RWPE1 (cell line): ENCODE measurements around the gene HASPIN.

Source experiments
- CTCF ChIA-PET: fragments of 350-600 bp; sonication (Branson Sonifier 250); formaldehyde crosslinking; extraction: SDS; loops from one replicate; lab custom pipeline; 2021; lab: Yijun Ruan, JAX
- POLR2A ChIA-PET: fragments of 400-600 bp; formaldehyde crosslinking; extraction: SDS; loops from one replicate; lab custom pipeline; 2020; ENCODE audit warnings: antibody characterized with exemption; ENCODE audit not compliant: low non-redundant PET; lab: Yijun Ruan, JAX
- DNase-seq: peaks from one replicate; pipeline ENCODE4 v3.0.0; 2012; ENCODE audit warnings: low spot score
- H3K27ac ChIP-seq: fragments of 450-650 bp; 2 replicates; pipeline ENCODE4 v1.5.1; 2017
- TF ChIP-seq, protein P1 (sequence below): fragments of 450-650 bp; conservative IDR thresholded peaks from 2 replicates; pipeline ENCODE4 v1.5.1; 2017; ENCODE audit warnings: low read depth, mild to moderate bottlenecking

Gene HASPIN

DNA sequence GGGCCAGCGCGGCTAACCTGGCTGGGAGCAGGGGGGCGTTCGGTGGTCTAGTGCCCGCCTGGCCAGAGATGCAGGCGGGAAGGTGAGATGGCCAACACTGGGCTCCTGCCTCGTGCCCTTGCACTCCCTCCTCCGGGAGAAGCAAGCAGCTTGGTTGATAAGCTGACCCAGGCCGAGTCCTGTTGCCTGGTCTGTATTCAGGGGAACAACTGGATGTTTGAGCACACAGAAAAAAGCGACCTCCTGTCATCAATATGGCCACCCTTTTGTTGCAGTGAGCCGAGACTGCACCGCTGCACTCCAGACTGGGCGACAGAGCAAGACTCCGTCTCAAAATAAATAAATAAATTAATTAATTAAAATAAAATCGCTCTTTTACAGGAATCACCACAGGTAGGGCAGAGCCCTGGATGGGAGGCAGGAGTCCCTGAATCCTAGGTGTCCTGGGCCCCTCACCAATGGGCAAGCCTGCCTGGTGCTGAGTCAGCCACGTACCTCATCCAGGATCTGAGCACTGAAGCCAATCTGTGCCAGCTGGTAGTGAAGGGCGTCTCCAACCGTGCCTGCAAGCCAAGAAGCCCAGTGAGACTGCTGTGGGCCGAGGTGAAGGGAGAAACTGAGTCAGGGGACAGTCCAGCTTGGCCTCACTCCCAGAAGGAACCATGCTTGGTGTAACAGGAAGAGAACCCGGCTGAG lies 31.8 kb downstream of the HASPIN start:
- TF ChIP-seq, protein P1, sequence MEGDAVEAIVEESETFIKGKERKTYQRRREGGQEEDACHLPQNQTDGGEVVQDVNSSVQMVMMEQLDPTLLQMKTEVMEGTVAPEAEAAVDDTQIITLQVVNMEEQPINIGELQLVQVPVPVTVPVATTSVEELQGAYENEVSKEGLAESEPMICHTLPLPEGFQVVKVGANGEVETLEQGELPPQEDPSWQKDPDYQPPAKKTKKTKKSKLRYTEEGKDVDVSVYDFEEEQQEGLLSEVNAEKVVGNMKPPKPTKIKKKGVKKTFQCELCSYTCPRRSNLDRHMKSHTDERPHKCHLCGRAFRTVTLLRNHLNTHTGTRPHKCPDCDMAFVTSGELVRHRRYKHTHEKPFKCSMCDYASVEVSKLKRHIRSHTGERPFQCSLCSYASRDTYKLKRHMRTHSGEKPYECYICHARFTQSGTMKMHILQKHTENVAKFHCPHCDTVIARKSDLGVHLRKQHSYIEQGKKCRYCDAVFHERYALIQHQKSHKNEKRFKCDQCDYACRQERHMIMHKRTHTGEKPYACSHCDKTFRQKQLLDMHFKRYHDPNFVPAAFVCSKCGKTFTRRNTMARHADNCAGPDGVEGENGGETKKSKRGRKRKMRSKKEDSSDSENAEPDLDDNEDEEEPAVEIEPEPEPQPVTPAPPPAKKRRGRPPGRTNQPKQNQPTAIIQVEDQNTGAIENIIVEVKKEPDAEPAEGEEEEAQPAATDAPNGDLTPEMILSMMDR = no peak
- ChIA-PET CTCF (interaction anchor here (0.7 to 1.3 kb wide), 2 partner anchors 18 to 73 kb away, joined by 3 to 6 read pairs; no protein-coding TSS in a partner anchor), POLR2A (interaction anchor here (0.6 kb wide), 2 partner anchors 62 to 119 kb away, joined by 3 to 6 read pairs; partner anchors contain the start of gene SHPK)
- no peak for DNase-seq
- no peak overlapping the region for H3K27ac ChIP-seq

DNA sequence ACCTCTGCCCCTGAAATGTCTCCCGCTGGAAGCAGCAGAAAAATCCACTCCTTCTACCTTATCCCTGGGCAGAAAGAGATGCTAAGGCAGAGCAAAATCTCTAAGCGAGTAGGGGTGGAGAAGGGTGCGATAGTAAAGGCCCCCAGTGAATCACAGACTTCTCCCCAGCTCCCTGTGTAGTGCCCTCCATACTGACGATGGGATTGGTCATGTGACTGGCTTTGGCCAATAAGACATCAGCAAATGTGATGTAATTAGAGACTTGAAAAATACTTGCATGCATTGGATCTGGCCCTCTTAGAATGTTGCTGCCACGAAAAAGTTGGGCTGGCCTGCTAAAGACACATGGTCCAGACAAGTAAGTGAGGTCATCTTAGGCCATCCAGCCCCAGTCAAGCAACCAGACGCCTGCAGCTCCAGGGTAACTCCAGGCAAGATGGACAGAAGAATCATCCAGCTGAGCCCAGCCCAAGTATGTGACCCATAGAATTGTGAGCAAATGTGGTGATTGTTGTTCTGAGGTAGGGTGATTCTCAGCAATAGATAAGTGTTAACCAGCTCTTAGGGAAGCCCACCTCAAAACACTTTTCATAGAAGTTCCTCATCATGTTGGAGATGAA lies 36.0 kb downstream of the HASPIN start:
- TF ChIP-seq, protein P1 = no peak
- no peak overlapping the region for H3K27ac ChIP-seq
- no peak for DNase-seq
- POLR2A ChIA-PET = no interaction called here
- CTCF ChIA-PET = interaction anchor here (0.6 to 0.8 kb wide), 3 partner anchors 14 to 553 kb away, joined by 3 to 5 read pairs (median 4); no protein-coding TSS in a partner anchor

DNA sequence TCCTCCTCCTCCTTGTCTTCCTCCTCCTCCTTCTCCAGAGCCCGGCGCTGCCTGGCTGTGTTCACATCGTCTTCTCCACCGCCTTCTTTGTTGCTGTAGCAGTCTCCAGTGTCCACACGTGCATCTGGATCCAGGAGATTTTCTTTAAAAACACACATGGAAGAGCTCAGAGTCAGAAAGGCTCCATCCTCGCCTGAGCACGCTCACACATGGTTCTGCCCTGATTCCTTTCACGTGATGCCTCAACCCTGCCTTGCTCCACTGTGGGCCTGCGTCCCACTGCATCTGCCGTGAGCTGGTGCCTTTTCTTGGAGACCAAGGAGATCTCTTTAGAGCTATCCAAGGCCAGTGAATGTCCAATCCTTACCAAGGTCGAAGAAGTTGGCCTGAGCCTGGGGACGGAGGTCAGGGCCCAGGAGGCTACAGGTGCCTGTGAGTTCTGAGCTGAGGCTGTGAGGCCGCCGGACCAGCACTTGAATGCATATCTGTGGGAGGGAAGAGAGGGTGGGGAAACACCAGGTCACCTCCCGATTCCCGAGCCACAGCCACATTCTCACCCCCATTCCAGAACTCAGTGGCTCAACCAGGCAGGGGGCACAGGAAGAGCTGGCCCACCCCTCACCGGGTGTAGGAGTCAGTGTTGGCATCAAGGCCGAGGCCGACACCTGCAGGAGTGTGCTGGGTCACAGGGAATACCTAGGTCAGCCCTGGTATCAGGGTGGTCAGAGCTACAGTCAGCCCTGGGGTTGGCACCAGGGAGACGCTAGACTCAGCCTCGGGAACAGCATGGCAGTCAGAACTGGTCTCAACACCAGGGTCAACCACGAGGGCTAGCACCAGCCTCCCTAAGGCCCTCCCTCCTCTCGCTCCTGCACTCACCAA lies 37.6 kb downstream of the HASPIN start:
- ChIA-PET POLR2A (interaction anchor here (0.6 kb wide), 1 partner anchor 23 kb away, joined by 3 read pairs; no protein-coding TSS in a partner anchor), CTCF (no interaction called here)
- DNase-seq = no peak
- TF ChIP-seq, protein P1 = no peak
- no peak overlapping the region for H3K27ac ChIP-seq

DNA sequence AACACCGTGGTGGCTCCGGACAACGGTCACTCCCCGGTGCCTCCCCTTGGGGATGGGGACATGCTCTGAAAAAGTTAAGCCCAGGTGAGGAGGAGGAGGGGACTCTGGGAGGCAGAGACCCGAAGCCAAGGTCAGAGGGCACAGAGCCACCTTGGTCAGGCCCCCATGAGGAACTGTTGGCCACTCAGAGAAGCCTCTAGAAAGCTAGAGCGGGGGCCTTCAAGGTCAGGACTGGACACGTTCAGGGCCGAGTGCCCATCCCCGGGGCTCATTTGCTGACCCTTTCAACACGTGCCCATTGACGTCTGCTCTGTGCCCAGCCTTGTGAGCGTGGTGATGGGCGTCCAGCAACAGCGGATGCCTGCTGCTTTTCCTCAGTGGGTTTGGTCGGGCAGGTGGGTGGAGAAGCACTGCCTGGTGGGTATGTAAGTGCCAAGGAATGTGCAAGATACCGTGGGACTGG lies 38.2 kb downstream of the HASPIN start:
- TF ChIP-seq, protein P1 = no peak
- POLR2A ChIA-PET = no interaction called here
- DNase-seq = no peak
- CTCF ChIA-PET = interaction anchor here (0.6 kb wide), 1 partner anchor 25 kb away, joined by 3 read pairs; no protein-coding TSS in a partner anchor
- no peak overlapping the region for H3K27ac ChIP-seq

DNA sequence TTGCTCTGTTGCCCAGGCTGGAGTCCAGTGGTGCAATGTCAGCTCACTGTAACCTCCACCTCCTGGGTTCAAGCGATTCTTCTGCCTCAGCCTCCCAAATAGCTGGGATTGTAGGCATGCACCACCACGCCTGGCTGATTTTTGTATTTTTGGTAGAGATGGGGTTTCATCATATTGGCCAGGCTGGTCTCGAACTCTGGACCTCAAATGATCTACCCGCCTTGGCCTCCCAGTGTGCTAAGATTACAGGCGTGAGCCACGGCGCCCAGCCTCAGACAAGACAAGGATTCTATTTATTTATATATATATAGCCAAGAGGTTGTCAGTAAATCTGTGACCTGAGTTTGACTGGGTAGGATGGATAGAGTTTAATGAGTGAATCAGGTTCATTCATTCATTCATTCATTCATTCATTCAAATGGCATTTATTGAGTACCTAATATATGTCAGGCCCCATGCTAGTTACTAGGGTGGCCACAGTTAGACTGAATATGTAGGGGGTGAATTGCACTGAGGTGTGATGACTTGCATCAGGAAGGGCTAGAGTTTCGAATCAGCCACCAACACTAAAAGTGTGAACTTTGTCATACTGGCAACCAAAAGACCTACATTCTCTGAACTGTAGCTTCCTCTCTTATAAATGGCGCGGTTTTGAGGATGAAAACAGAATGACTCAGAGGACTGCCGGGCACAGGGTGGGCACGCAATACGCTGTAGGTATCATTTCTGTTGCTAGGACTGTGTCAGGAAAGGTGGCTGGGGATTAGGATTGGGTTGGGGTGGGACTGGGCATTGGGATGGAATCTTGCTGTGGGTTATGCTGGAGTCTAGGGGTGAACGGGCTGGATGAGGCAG lies 39.4 kb downstream of the HASPIN start:
- ChIA-PET POLR2A (no interaction called here), CTCF (interaction anchor here (0.6 kb wide), 2 partner anchors 14 to 24 kb away, joined by 3 read pairs; no protein-coding TSS in a partner anchor)
- DNase-seq = no peak
- TF ChIP-seq, protein P1 = no peak
- H3K27ac ChIP-seq = no peak overlapping the region
